Fibroblast of pulmonary artery (primary cell): ENCODE results near the gene ATF3.
"Not testable (repeated sequence)": the region's sequence is repeated elsewhere in the genome, so short reads cannot be mapped to it uniquely, and the experiment has no call there.

Experiments used
- DNase-seq: peaks from one replicate; pipeline ENCODE4 v3.0.0-alpha.2; 2010; ENCODE audit warnings: low read depth
- H3K4me3 ChIP-seq: replicated peaks from 2 replicates; pipeline ENCODE4 v1.5.1; 2011; ENCODE audit warnings: low read depth, mild to moderate bottlenecking, control low read depth, low read length, moderate library complexity
- CTCF ChIP-seq: IDR thresholded peaks from 2 replicates; pipeline ENCODE4 v1.5.1; 2011; ENCODE audit warnings: mild to moderate bottlenecking, control low read depth, low read length, inconsistent platforms; ENCODE audit errors: missing control alignments

ATF3 gene

GRCh38 chr1:212649020-212649419, 40.5 kb downstream of the ATF3 start:
- no peak for TF ChIP-seq CTCF
- DNase-seq = no peak

GRCh38 chr1:212650228-212650627, 41.7 kb downstream of the ATF3 start:
- TF ChIP-seq CTCF = no peak
- DNase-seq = no peak
- H3K4me3 ChIP-seq = no peak overlapping the region

More at GRCh38 chr1:212649020-212649419, 40.5 kb downstream of the ATF3 start:
- no peak overlapping the region for H3K4me3 ChIP-seq

GRCh38 chr1:212651521-212651920, 43.0 kb downstream of the ATF3 start:
- no peak for TF ChIP-seq CTCF
- no peak for DNase-seq
- H3K4me3 ChIP-seq = no peak overlapping the region

- no peak for DNase-seq
- TF ChIP-seq CTCF = no peak
- H3K4me3 ChIP-seq = no peak overlapping the region
These were observed 43.4 kb downstream of the ATF3 start for GRCh38 chr1:212651977-212652376.

- no peak for TF ChIP-seq CTCF
- no peak overlapping the region for H3K4me3 ChIP-seq
- DNase-seq = no peak
These were observed 44.0 kb downstream of the ATF3 start for GRCh38 chr1:212652609-212653008.

GRCh38 chr1:212655668-212656440, 47.3 kb downstream of the ATF3 start:
- no peak for TF ChIP-seq CTCF
- DNase-seq = no peak
- no peak overlapping the region for H3K4me3 ChIP-seq

- H3K4me3 ChIP-seq = no peak overlapping the region
- TF ChIP-seq CTCF = no peak
- DNase-seq = no peak
These were observed 48.2 kb downstream of the ATF3 start for GRCh38 chr1:212656730-212657129.

- not testable (repeated sequence) for H3K4me3 ChIP-seq, DNase-seq
These were observed 49.7 kb downstream of the ATF3 start for GRCh38 chr1:212658250-212658649.
